ENCODE data around the gene PRCD.

PRCD gene

DNA sequence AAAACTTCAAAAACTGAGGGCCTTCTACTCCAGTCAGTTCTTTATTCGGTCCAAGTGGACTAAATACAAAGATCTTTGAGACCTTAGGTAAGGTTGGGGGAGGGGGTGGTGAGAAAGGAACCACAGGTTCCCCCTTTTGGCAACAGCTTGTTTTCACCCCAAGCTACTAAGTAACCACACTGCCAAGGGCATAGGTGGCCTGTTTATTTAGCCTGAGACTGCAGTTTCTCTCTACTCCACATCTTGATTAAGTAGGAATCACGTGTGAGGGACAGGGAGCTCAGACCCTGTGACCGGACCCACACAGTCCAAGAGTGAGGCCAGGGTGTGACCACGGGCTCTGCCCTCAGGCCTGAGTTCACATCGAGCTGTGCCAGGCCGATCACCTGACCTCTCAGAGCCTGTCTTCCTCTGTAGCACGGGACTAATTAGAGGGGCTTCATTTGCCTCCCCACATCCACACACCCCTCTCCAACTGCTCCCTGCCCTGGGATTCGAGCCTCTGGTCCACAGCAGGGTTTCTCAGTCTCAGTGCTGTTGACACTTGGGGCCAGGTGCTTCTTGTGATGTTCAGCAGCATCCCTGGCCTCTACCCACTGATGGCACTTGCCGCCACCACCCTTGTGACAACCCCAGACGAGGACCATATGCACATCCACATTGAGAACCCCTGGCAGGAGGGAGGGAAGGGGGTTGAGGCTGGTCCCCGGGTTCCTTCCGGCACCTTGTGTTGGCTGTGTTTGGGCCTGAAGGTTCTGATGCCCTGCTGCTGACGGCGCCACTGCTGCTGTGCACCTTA, 28.0 kb downstream of the PRCD start:
- Histone ChIP-seq H3K4me3 (no peak overlapping the region), H3K27ac (no peak overlapping the region)
- TF ChIP-seq, protein P1, sequence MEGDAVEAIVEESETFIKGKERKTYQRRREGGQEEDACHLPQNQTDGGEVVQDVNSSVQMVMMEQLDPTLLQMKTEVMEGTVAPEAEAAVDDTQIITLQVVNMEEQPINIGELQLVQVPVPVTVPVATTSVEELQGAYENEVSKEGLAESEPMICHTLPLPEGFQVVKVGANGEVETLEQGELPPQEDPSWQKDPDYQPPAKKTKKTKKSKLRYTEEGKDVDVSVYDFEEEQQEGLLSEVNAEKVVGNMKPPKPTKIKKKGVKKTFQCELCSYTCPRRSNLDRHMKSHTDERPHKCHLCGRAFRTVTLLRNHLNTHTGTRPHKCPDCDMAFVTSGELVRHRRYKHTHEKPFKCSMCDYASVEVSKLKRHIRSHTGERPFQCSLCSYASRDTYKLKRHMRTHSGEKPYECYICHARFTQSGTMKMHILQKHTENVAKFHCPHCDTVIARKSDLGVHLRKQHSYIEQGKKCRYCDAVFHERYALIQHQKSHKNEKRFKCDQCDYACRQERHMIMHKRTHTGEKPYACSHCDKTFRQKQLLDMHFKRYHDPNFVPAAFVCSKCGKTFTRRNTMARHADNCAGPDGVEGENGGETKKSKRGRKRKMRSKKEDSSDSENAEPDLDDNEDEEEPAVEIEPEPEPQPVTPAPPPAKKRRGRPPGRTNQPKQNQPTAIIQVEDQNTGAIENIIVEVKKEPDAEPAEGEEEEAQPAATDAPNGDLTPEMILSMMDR (IDR thresholded peaks at IDR 0.05) = no peak
- DNase-seq (ENCODE audit: low spot score) = no peak

DNA sequence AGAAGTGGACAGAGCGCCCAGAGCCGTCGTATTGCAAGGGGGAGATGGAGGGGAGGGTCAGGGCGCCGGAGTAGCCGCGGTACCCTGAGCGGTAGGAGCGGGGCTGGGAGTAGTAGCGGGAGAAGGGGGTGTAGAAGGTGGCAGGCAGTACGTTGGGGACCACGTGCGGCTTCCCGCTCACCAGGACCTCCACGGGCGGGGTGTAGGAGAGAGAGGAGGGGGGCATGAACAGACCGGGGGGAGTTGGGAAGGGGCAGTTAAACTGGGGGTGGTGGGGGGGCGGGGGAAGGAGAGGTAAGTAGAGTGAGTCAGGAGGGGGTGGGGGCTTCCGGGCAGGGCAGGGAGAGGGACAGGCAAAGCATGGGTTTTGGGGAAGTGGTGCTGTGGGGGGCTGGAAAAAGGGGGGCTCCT, 29.0 kb downstream of the PRCD start:
- Histone ChIP-seq H3K4me3 (no peak overlapping the region), H3K27ac (no peak overlapping the region)
- TF ChIP-seq, protein P1 (IDR thresholded peaks at IDR 0.05) = no peak
- DNase-seq (ENCODE audit: low spot score) = no peak

DNA sequence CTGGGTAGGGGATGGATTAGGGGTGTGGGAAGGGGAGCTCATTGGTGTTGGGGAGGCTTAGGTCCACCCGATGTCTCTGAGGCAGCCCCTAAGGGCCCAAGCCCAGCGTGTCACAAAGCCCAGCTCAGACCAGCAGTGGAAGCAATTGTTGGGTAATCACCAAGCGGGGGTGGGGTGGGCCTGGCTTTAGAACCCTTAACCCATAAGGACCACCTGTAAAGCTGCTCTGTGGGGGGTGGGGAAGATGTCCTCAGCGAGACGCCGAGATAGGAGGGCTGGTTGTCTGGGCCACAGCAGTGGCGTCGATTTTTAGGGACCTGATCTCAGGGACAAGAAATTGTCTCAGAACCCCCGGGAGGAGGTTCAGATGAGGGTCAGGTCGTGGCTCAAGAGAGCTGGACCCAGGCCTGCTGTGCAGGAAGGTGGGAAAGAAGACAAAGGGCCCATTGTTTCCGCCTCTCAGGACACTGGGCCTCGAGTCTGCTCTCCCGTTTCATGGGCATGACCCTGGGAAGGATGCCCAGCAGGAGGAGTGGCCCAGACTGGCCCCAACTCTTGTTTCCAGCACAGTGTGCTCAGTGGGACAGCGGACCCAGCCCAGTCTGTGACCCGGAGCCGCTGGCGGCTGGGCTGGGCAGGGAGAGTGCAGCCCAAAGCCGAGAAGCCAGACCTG, 29.9 kb downstream of the PRCD start:
- Histone ChIP-seq H3K4me3 (no peak overlapping the region), H3K27ac (no peak overlapping the region)
- TF ChIP-seq, protein P1 (IDR thresholded peaks at IDR 0.05) = no peak
- DNase-seq (ENCODE audit: low spot score) = no peak

DNA sequence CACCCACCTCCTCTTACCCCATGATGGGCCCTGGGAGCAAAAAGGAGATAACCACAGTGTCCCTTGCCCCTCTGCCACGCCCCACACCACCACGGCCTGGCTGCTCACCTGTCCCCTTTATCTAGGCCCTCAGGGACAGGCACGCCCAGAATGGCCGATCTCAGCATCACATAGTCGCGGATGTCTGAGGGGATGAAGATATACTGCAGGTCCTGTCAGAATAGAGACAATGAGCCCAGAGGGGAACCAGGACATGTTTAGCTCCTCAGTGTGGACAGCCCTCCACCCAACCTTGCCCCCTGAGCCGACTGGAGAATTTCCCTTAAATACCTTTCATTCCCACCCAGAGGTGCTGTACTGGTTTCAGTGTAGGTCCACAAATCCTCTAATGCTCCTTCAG, 30.6 kb downstream of the PRCD start:
- DNase-seq (ENCODE audit: low spot score) = no peak
- Histone ChIP-seq H3K4me3 (no peak overlapping the region), H3K27ac (no peak overlapping the region)
- TF ChIP-seq, protein P1 (IDR thresholded peaks at IDR 0.05) = no peak

DNA sequence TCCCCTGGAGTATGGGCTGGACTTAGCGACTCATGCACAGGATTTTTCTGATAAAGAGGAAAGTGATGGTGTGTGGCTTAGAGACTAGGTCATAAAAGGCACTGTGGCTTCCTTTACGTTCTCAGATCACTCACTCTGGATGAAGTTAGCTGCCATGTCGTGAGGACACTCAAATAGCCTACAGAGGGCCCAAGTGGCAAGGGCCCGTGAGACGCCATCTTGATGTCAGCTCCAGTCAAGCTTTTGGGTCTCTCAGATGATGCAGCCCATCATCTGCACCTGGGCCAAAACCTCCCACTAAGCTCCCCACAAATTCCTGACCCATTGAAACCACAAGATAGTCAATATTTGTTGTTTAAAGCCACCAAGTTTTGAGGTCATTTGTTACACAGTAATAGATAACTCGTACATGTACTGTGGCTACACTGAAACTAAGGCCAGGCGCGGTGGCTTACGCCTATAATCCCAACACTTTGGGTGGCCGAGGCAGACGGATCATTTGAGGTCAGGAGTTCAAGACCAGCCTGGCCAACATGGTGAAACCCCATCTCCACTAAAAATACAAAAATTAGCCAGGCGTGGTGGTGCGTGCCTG, 31.1 kb downstream of the PRCD start:
- TF ChIP-seq, protein P1 (IDR thresholded peaks at IDR 0.05) = no peak
- Histone ChIP-seq H3K4me3 (no peak overlapping the region), H3K27ac (no peak overlapping the region)
- no peak for DNase-seq (ENCODE audit: low spot score)

DNA sequence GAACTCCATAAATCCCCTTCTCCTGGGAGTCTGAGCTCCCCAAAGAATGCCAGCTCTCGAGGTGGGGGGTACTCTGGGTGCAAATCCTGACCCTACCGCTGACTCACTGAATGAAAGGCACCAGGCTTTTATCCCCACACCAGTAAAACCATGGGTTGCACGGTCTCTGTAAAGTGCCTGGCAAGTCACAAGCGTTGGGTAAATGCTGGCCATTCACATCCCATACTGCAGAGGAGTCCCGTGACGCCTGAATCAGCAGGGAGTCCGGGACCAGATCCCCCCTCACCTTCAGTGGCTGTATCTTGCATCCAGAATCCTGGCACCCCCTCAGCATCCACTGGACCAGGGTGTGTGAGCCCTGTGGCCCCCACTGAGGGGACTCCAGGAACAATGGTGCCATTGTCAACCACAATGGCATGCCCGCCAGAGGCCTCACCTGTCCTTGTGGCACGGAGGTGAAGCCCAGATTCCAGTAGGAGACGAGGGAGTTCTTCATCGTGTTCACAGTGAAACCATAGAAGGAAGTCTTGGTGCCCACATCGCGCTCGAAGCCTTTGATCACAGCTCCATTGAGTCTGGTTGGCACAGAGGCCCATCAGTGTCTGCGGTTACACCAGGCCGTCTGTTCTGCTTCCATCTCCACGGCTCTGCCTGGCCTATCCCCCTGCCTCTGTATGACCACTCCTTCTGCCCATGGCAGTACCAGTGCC, 32.5 kb downstream of the PRCD start:
- H3K4me3 ChIP-seq = no peak overlapping the region
- TF ChIP-seq, protein P1 (IDR thresholded peaks at IDR 0.05) = no peak
- H3K27ac ChIP-seq = no peak overlapping the region
- no peak for DNase-seq (ENCODE audit: low spot score)
